MM.1S (cell line): ENCODE results near the gene RSPH4A.

ENCODE experiments used
- EZH2 ChIP-seq: fragments of 300-600 bp; sonication (generic); optimal IDR thresholded peaks from 2 replicates; pipeline ENCODE3; 2017; ENCODE audit warnings: low read depth, mild to moderate bottlenecking, antibody characterized with exemption, low read length, mixed read lengths
- EZH2phosphoT487 ChIP-seq: fragments of 300-600 bp; sonication (generic); IDR thresholded peaks from 2 replicates; pipeline ENCODE4 v1.6.1; 2018; ENCODE audit warnings: antibody characterized with exemption, low read length
- TF ChIP-seq, protein P1 (sequence below): fragments of 300-600 bp; sonication (generic); IDR thresholded peaks from 2 replicates; pipeline ENCODE4 v1.5.1; 2016; ENCODE audit warnings: antibody characterized with exemption, low read length, mixed read lengths

DNA sequence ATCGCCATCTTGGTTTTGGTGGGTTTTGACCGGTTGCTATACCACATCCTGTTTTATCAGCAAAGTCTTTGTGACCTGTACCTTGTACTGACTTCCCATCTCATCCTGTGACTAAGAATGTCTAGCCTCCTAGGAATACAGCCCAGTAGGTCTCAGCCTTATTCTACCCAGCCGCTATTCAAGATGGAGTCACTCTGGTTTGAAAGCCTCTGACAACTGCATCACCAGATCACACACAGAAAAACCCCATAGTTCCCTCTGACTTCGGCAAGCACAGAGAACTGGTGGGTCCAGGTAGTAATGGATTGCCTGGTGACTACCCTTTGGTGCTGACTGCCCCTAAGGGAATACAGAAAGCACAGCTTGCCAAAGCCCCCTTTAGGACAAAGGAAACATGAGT is 10.3 kb upstream of the RSPH4A start:
- TF ChIP-seq, protein P1, sequence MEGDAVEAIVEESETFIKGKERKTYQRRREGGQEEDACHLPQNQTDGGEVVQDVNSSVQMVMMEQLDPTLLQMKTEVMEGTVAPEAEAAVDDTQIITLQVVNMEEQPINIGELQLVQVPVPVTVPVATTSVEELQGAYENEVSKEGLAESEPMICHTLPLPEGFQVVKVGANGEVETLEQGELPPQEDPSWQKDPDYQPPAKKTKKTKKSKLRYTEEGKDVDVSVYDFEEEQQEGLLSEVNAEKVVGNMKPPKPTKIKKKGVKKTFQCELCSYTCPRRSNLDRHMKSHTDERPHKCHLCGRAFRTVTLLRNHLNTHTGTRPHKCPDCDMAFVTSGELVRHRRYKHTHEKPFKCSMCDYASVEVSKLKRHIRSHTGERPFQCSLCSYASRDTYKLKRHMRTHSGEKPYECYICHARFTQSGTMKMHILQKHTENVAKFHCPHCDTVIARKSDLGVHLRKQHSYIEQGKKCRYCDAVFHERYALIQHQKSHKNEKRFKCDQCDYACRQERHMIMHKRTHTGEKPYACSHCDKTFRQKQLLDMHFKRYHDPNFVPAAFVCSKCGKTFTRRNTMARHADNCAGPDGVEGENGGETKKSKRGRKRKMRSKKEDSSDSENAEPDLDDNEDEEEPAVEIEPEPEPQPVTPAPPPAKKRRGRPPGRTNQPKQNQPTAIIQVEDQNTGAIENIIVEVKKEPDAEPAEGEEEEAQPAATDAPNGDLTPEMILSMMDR = no peak
- TF ChIP-seq EZH2 = no peak
- TF ChIP-seq EZH2phosphoT487 = no peak
